Measurements from ENCODE around the gene VPS11.

DNA sequence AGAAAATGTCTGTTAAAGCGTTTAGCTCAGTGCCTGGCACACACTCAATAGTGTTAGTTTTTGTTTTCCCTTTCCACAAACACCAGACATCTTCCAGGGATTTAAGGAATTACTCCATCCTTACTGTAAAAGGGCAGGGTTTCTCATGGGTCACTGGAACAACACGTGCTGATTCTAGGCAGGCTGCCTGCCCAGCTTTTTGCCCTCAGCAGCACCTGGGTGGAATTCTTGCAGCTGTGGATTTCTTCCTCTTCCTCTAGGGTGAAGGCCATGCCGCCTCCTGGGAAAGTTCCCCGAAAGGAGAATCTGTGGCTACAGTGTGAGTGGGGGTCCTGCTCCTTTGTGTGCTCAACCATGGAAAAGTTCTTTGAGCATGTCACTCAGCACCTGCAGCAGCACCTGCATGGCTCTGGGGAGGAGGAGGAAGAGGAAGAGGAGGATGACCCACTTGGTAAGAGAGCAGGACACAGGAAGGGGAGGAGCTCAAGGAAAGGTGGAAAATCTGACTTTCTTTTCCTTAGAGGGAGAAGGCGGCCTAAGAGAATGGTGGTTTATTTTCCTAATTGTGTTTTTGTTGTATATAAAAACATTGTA is 59.2 kb downstream of the VPS11 start:
- TF ChIP-seq, protein P1, sequence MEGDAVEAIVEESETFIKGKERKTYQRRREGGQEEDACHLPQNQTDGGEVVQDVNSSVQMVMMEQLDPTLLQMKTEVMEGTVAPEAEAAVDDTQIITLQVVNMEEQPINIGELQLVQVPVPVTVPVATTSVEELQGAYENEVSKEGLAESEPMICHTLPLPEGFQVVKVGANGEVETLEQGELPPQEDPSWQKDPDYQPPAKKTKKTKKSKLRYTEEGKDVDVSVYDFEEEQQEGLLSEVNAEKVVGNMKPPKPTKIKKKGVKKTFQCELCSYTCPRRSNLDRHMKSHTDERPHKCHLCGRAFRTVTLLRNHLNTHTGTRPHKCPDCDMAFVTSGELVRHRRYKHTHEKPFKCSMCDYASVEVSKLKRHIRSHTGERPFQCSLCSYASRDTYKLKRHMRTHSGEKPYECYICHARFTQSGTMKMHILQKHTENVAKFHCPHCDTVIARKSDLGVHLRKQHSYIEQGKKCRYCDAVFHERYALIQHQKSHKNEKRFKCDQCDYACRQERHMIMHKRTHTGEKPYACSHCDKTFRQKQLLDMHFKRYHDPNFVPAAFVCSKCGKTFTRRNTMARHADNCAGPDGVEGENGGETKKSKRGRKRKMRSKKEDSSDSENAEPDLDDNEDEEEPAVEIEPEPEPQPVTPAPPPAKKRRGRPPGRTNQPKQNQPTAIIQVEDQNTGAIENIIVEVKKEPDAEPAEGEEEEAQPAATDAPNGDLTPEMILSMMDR (IDR thresholded peaks at IDR 0.05; ENCODE audit: low read depth, low read length) = no peak
- TF ChIP-seq POLR2A (IDR thresholded peaks at IDR 0.05; ENCODE audit: extremely low read depth, insufficient read length) = no peak
- no peak for TF ChIP-seq MYC (IDR thresholded peaks at IDR 0.05; ENCODE audit: low read depth, low read length)

Measured in NB4 (cell line).